ENCODE data around the gene AXDND1. TPM values are rescaled to one million over a fixed set of nuclear protein-coding genes. Genes with fewer than 3 reads are reported as not detected.
A peak's percentile ranks its signal among the peaks of the same experiment; 100 is the strongest.

Gene AXDND1
- total RNA-seq, 1 donor from 2014 or later = not detected

GRCh38 chr1:179587336-179587735 lies 221.6 kb downstream of the AXDND1 start:
- peaks cover 20% of the 10 kb centered on the region for H3K4me1 ChIP-seq
- no peak for TF ChIP-seq CTCF (IDR thresholded peaks at IDR 0.05; ENCODE audit: borderline replicate concordance)
- no peak overlapping the region for H3K27ac ChIP-seq (replicated peaks)
- DNase-seq = no peak
- H3K36me3 ChIP-seq = no peaks in the 10 kb centered on the region
- peaks cover 96% of the 10 kb centered on the region for H3K27me3 ChIP-seq (ENCODE audit: low read depth)
- no peaks in the 10 kb centered on the region for H3K9me3 ChIP-seq (replicated peaks)
- intact Hi-C loops (cut with micrococcal nuclease) = no loop called here
- no peak overlapping the region for H3K4me3 ChIP-seq

GRCh38 chr1:179588425-179589024 lies 222.8 kb downstream of the AXDND1 start:
- no peaks in the 10 kb centered on the region for H3K36me3 ChIP-seq
- peaks cover 96% of the 10 kb centered on the region for H3K27me3 ChIP-seq (ENCODE audit: low read depth)
- H3K4me3 ChIP-seq = no peak overlapping the region
- no peak overlapping the region for H3K27ac ChIP-seq (replicated peaks)
- intact Hi-C loops (cut with micrococcal nuclease) = no loop called here
- TF ChIP-seq CTCF (IDR thresholded peaks at IDR 0.05; ENCODE audit: borderline replicate concordance) = no peak
- no peaks in the 10 kb centered on the region for H3K9me3 ChIP-seq (replicated peaks)
- H3K4me1 ChIP-seq = peaks cover 20% of the 10 kb centered on the region
- DNase-seq = no peak

GRCh38 chr1:179589509-179589908 lies 223.7 kb downstream of the AXDND1 start:
- Histone ChIP-seq H3K36me3 (no peaks in the 10 kb centered on the region), H3K27ac (replicated peaks) (no peak overlapping the region), H3K4me3 (no peak overlapping the region), H3K4me1 (peaks cover 20% of the 10 kb centered on the region), H3K9me3 (replicated peaks) (no peaks in the 10 kb centered on the region), H3K27me3 (ENCODE audit: low read depth) (peaks cover 96% of the 10 kb centered on the region)
- no peak for TF ChIP-seq CTCF (IDR thresholded peaks at IDR 0.05; ENCODE audit: borderline replicate concordance)
- intact Hi-C loops (cut with micrococcal nuclease) = no loop called here
- no peak for DNase-seq

- H3K27me3 ChIP-seq (ENCODE audit: low read depth) = peaks cover 90% of the 10 kb centered on the region
Measured at GRCh38 chr1:179590671-179591070, 224.9 kb downstream of the AXDND1 start.

GRCh38 chr1:179591253-179591591 lies 225.5 kb downstream of the AXDND1 start:
- H3K36me3 ChIP-seq = no peaks in the 10 kb centered on the region
- peaks cover 12% of the 10 kb centered on the region for H3K4me1 ChIP-seq
- no peaks in the 10 kb centered on the region for H3K9me3 ChIP-seq (replicated peaks)
- H3K27me3 ChIP-seq (ENCODE audit: low read depth) = peaks cover 84% of the 10 kb centered on the region
- no peak overlapping the region for H3K27ac ChIP-seq (replicated peaks)
- TF ChIP-seq CTCF (IDR thresholded peaks at IDR 0.05; ENCODE audit: borderline replicate concordance) = no peak
- no peak for DNase-seq
- H3K4me3 ChIP-seq = peak overlapping the region; percentile 48
- intact Hi-C loops (cut with micrococcal nuclease) = no loop called here

More at GRCh38 chr1:179590671-179591070, 224.9 kb downstream of the AXDND1 start:
- intact Hi-C loops (cut with micrococcal nuclease) = no loop called here
- no peak for DNase-seq
- H3K9me3 ChIP-seq (replicated peaks) = no peaks in the 10 kb centered on the region
- no peak overlapping the region for H3K4me3 ChIP-seq
- no peak for TF ChIP-seq CTCF (IDR thresholded peaks at IDR 0.05; ENCODE audit: borderline replicate concordance)
- no peak overlapping the region for H3K27ac ChIP-seq (replicated peaks)
- H3K36me3 ChIP-seq = no peaks in the 10 kb centered on the region
- peaks cover 17% of the 10 kb centered on the region for H3K4me1 ChIP-seq

Measured in left ventricle myocardium inferior (tissue), 1 donor.